GM23338 (cell line): ENCODE measurements around the gene NPAS3.

Experiments used
- CTCF ChIP-seq, 2 experiments: fragments of 200-600 bp in 1 of 2; sonication (generic) in 1 of 2; conservative IDR thresholded peaks; 2 replicates each; pipeline versions ENCODE4 v1.5.1 to v1.6.1; 2016 to 2017; ENCODE audit warnings: antibody characterized with exemption in 2 of 2, low read depth in 2 of 2, mild to moderate bottlenecking in 2 of 2, moderate library complexity in 1 of 2
- EZH2 ChIP-seq: fragments of 200-600 bp; sonication (generic); IDR thresholded peaks from one replicate; pipeline ENCODE4 v1.8.0; 2017; ENCODE audit warnings: antibody characterized with exemption, mild to moderate bottlenecking, low read depth; ENCODE audit not compliant: unreplicated experiment
- EZH2phosphoT487 ChIP-seq: fragments of 200-600 bp; sonication (generic); IDR thresholded peaks from one replicate; pipeline ENCODE4 v1.8.1; 2018; ENCODE audit warnings: antibody characterized with exemption; ENCODE audit not compliant: unreplicated experiment
- JUNB ChIP-seq: IDR thresholded peaks from one replicate; pipeline ENCODE4 v1.6.1; 2016; ENCODE audit warnings: antibody characterized with exemption; ENCODE audit not compliant: unreplicated experiment
- POLR2AphosphoS5 ChIP-seq: IDR thresholded peaks from 2 replicates; pipeline ENCODE4 v1.6.1; 2016; ENCODE audit warnings: antibody characterized with exemption, low read depth
- TF ChIP-seq, protein P1 (sequence below): IDR thresholded peaks from one replicate; pipeline ENCODE4 v1.6.1; 2018; ENCODE audit warnings: antibody characterized with exemption; ENCODE audit not compliant: unreplicated experiment

DNA sequence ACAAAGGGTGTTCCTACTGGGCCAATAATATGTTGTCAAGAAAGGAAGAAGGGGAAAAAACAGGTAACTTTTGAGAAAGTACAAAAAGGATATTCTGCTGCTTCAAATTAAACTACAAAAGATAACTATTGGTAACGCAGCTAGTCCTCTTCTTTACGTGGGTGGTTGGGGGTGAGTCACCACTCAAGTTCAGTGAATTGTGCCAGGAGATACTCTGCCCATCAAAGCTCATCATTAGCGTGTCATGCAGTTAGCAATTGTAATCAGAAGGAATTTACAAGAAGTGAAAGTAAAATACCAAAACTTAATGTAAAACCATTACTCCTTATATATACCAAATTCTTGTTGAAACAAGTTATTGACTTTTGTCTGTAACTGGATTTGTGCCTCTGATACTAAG lies 342.0 kb downstream of the NPAS3 start:
- TF ChIP-seq POLR2AphosphoS5 = no peak
- TF ChIP-seq CTCF (conservative IDR thresholded peaks at IDR 0.05; ENCODE audit: low read depth in 2 of 2) = no peak
- no peak for TF ChIP-seq JUNB
- no peak for TF ChIP-seq EZH2
- TF ChIP-seq, protein P1, sequence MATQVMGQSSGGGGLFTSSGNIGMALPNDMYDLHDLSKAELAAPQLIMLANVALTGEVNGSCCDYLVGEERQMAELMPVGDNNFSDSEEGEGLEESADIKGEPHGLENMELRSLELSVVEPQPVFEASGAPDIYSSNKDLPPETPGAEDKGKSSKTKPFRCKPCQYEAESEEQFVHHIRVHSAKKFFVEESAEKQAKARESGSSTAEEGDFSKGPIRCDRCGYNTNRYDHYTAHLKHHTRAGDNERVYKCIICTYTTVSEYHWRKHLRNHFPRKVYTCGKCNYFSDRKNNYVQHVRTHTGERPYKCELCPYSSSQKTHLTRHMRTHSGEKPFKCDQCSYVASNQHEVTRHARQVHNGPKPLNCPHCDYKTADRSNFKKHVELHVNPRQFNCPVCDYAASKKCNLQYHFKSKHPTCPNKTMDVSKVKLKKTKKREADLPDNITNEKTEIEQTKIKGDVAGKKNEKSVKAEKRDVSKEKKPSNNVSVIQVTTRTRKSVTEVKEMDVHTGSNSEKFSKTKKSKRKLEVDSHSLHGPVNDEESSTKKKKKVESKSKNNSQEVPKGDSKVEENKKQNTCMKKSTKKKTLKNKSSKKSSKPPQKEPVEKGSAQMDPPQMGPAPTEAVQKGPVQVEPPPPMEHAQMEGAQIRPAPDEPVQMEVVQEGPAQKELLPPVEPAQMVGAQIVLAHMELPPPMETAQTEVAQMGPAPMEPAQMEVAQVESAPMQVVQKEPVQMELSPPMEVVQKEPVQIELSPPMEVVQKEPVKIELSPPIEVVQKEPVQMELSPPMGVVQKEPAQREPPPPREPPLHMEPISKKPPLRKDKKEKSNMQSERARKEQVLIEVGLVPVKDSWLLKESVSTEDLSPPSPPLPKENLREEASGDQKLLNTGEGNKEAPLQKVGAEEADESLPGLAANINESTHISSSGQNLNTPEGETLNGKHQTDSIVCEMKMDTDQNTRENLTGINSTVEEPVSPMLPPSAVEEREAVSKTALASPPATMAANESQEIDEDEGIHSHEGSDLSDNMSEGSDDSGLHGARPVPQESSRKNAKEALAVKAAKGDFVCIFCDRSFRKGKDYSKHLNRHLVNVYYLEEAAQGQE = no peak
- no peak for TF ChIP-seq EZH2phosphoT487
